GM21717 (cell line): Measurements from ENCODE around the gene MIPOL1.

ENCODE experiments used
- ATAC-seq: cut with Tn5 transposase; IDR thresholded peaks from one replicate; pipeline ENCODE4 v1.9.1; 2021; ENCODE audit warnings: mild to moderate bottlenecking, moderate library complexity; ENCODE audit not compliant: unreplicated experiment

MIPOL1 gene

GRCh38 chr14:37583358-37584210 lies 385.8 kb downstream of the MIPOL1 start:
- ATAC-seq = no peak

- no peak for ATAC-seq
These were observed 386.7 kb downstream of the MIPOL1 start for GRCh38 chr14:37584211-37585100.

DNA sequence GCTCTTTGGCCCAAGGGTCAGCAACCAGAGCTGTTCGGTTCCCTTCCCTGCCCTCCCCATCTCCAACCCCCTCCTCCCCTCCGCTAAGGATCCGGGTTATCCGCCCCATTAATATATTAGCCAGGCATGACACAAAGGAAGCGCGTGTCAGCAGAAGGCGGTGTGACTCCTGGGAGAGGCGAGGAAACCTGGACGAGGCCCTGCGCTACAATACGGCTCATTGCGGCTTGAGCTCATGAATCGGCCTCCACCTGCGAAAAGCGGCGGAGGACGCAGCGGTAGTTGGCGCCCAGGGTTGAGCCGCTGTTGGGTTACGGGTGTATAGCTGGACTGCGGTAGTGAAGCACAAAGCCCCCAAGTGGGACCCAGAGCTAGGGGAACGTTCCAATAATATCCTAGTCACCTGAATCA lies 387.4 kb downstream of the MIPOL1 start:
- ATAC-seq = no peak

GRCh38 chr14:37585971-37586796 lies 388.4 kb downstream of the MIPOL1 start:
- no peak for ATAC-seq

GRCh38 chr14:37586797-37587130 lies 389.0 kb downstream of the MIPOL1 start:
- no peak for ATAC-seq

GRCh38 chr14:37587131-37587803 lies 389.5 kb downstream of the MIPOL1 start:
- ATAC-seq = no peak

- no peak for ATAC-seq
These were observed 390.3 kb downstream of the MIPOL1 start for GRCh38 chr14:37587881-37588666.

GRCh38 chr14:37588667-37588955 lies 390.9 kb downstream of the MIPOL1 start:
- no peak for ATAC-seq

- ATAC-seq = no peak
These were observed 391.4 kb downstream of the MIPOL1 start for GRCh38 chr14:37588956-37589714.

GRCh38 chr14:37589715-37590427 lies 392.1 kb downstream of the MIPOL1 start:
- ATAC-seq = no peak

DNA sequence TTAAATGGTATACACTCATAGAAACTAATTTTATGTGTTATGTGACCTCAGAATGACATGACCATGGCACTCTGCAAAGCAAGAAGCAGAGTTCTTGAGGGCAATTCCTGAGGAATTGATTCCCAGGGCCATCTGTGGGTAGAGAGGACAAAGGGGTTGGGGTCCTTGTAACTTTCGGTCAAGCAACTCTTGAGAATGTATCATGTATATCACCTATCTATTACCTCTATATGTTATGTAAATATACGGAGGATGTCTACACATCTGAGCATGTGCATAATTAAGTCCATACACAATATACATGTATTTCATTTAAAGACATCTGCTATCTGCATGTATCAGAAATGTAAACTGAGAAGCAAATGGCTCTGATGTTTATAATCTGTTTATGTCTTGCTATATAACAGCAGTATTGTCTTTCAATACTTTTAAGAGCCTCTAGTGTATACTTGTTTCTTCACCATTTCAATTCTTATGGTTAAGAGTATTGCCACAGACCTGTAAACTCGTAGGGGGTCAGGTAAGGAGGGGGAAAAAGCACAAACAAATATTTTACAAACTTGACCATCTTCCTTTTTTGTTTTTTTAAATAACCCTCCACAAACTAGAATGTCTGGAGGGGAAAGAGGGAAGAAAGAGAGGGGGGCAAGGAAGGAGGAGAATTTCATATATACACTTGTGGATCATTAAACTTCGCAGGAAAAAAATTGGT lies 392.8 kb downstream of the MIPOL1 start:
- no peak for ATAC-seq

DNA sequence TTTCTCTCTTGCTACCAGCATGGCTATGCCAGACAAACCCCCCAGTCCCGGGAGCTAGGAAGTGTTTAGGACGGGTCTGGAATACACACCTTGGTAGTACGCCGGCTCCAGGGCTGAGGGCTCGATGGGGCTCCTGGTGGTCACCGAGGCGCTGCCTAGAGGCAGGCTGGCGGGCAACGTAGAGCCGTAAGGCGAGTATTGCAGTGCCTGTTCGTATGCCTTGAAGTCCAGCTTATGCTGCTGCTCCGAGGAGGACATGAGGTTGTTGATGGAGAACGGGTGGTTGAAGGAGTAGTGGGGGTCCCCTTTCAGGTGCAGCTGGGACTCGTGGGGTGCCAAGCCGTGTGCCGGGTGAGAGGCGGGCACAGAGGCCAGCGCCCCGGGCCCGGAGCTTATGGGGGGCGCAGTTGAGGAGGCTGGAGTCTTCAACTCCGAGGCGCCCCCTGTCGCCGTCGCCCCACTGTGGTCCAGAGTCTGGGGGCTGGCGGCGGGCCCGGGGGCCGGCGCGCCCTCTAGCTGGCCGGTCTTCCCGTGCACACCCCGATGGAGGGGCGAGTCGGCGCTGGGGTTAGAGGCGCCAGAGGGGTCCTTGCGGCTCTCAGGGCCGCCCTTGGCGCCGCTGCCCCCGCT lies 393.7 kb downstream of the MIPOL1 start:
- ATAC-seq = no peak

- no peak for ATAC-seq
These were observed 394.3 kb downstream of the MIPOL1 start for GRCh38 chr14:37591941-37592481.

- ATAC-seq = no peak
These were observed 395.0 kb downstream of the MIPOL1 start for GRCh38 chr14:37592482-37593408.

GRCh38 chr14:37593511-37594237 lies 395.9 kb downstream of the MIPOL1 start:
- ATAC-seq = no peak
